Non-pigmented ciliary epithelial cell (primary cell): Measurements from ENCODE around the gene PM20D2.
A peak's percentile ranks its signal among the peaks of the same experiment; 100 is the strongest.

Experiments used
- DNase-seq: peaks from one replicate; pipeline ENCODE4 v3.0.0-alpha.2; 2010; ENCODE audit warnings: low read depth

PM20D2 gene

DNA sequence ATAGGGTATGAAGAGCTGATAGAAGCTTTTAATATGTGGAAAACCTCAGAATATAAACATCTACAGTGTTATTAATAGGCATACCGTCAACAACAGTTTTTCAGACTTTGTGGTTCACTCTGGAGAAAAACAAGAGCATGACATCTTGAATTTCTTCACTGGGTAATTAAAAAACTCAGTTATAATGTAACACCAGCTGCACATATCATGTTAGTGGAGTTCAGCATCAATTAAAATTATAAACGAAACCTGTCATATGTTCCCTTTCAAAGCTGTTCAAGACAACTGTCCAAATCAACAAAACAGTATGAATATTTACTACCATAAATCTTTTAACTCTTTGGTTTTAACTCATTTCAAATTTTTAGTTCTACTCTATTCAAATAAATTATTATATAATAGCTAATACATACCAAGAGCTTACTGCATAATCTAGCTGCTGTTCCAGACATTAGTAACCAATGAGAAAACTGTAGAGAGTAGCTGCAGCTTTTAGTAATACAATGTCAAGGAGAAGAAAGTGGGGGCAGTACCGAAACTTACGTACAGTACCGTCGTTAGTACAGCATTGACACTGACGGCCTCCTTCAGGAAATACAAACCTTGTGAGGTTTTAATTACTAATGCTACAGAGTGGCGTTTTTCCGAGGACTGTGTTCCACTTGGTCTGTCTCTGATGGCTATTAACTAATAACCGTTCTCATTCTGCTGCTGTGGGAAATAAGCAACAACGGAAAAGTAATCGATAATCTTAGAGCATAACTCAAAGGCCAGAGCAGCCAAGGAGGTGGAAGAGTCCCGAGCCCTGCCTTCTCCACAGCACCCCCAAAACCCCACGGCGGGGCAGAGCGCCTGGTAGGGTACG lies 532 bp upstream of the PM20D2 start:
- no peak for DNase-seq

DNA sequence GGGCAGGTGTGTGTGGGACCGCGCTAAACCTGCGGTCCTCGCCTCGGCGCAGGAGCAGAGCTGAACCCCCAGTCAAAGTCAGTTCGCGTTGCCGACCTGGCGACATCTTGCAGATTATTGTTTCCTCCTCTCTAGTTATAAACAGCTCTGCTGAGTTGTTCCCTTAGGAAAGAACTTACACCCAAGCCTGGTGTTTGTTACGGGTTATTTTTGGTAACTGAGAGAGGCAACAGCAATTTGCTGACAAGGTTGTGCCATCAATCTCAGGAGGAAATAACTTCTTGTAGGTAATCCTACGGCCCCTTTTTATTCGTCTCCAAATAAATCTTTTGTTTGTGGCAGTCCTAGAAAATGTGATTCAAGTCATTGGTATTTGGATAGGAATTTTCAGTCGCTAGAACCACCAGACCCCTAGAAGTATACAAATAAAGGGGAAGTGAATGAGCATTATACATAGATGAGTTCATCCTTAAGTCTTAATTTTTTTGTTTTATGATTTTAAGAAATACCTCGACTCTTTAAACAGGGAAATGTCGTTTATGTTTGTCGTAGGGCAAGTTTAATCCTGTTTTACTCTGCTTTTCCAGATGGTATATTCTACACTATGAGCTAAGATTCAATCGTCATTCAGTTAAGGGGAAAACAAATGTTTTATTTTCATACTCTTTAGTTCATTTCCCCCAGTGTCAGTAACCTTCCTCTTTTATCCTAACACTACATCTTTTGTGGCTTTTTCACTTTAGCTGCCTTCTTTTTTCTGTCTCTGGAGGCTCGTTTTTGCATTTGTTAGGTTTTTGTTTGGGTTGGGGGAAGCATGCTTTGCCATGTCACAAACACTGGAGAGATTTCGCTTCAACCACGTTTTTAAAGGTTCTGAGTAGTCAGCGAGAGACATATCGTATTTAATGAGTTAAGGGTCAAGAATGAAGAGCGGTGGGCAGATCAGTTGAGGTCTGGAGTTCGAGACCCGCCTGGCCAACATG lies 1.2 kb downstream of the PM20D2 start:
- peak; percentile 36 for DNase-seq

DNA sequence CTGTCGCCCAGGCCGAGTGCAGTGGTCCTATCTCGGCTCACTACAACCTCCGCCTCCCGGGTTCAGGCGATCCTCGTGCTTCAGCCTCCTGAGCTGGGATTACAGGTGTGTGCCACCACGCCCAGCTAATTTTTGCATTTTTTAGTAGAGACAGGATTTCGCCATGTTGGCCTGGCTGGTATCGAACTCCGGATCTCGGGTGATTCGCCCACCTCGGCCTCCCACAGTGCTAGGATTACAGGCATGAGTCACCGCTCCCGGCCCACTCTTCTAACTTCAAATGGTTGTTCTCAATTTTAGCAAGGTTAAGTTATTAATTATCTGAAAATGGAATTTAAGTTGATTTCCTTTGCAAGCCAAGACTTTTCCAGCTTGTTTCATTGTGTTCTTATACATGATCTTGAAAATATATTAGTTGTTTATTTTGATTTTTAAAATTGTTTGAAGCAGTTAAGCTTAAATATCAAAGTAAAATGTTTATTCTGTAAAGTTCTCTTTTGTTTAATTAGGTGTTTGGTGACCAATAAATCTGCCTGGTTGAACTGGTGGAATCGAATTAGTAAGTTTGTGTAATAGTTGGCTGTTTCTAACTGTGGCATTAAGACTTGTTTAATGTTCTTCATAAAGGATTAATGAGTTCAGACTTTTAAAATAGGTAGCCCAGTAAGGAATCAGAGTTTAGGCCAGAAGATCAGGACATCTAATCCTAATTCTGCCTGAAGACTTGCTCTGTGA lies 2.3 kb downstream of the PM20D2 start:
- no peak for DNase-seq

- no peak for DNase-seq
These were observed 8.3 kb downstream of the PM20D2 start for GRCh38 chr6:89154131-89154530.

DNA sequence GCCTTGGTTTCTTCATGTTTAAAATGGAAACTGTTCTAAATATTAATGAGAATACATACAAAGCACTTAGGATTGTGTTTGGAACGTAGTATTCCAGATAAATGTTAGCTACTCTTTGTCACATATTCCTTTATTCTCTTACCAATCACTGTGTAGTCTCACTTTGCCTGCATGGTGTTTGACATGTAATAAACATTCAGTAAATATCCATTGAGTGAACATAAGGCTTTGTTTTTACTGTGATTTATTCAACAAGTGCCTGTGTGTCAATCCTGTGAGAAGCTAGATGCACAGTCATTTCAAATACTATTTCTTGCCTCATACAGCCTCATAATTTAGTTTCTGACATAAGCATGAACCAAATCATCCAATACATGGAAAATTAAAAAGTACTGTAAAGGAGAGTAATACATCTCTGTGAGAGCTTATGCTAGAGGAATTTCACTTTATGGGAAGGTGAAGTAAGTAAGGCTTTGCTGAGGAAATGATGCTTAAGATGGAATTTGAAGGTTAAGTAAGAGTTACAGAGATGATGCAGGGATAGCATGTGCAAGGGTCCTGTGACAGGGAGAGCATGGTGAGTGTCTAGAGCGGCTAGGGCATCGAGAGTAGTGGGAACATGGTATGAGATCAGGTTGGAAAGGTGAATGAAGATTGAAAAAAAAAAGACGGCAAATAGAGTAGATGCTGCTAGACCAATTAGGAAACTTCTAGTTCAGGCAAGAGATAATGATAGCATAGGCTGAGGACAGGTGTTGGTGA lies 14.7 kb downstream of the PM20D2 start:
- DNase-seq: no peak

GRCh38 chr6:89161326-89162046 lies 15.6 kb downstream of the PM20D2 start:
- DNase-seq: no peak

GRCh38 chr6:89162047-89162371 lies 16.2 kb downstream of the PM20D2 start:
- no peak for DNase-seq

GRCh38 chr6:89172131-89172530 lies 26.3 kb downstream of the PM20D2 start:
- no peak for DNase-seq

DNA sequence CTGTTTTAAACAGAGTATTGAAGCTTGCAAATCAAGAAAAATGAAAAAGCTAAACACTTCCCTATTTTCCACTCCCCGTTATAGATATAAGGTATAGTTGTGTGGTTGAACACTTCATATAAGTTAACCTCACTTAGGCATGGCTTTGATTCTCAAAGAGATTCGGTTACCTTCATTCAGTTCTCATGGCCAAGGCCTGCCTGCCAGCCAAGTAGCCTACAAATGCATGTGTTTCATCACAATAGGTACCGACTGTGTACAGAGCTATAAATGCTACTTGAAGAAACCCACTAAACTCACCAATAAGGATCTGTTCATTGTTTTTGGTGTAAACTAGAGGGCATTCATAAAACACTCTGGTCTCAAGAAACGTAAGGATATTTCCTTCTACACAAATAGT lies 27.8 kb downstream of the PM20D2 start:
- no peak for DNase-seq

DNA sequence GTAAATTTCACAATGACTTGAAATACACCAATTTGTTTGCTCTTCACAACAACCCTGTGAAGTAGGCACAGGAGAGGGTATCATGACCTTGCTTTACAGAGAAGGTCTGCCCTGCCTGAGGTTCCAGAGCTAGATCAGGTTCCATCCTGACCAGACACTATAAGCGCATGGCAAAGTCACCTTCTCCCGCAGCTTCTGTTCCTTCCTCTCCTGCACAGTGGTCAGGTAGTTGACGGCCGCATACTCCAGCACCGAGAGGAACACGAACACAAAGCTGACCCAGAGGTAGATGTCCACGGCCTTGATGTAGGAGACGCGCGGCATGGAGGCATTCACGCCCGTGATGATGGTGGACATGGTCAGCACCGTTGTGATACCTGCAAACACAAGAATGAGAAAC lies 34.3 kb downstream of the PM20D2 start:
- no peak for DNase-seq

DNA sequence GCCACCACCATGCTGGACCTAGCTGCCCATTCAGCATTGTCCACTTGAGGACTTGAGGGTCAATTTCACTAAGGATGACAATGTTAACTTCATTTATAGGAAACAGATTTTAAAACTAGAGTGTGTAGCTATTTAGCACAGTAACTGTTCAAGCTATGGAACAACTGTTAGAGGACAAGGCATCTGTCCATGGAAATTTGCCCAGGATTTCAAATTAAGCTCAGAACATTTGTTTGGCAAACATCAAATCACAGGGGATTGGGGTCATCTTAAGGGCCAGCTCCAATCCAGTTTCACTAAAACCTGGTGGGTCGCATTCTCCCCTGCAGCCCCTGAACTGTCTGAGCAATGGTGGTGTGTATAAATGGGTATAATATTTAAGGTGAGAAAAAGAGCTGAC lies 35.1 kb downstream of the PM20D2 start:
- DNase-seq: no peak

- no peak for DNase-seq
These were observed 37.4 kb downstream of the PM20D2 start for GRCh38 chr6:89183294-89183693.

DNA sequence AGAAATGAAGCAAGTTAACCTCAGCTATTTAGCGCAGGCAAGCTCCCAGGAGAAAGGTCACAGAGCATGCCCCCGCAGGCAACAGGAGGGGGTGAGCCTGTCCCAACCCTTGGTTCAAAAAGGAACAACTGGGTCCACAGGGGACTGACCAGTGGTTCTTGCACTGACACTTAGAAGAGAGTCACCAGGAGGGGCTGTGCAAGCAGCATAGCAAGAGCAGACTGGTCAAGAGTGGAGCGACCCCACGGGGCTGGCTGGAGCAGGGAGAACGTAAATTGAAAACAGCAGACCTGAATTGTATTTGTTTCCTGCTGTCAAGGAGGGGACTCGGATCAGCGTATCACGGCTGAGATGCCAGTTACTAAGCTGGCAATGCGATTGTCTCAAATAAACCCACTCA lies 38.5 kb downstream of the PM20D2 start:
- DNase-seq: no peak

- no peak for DNase-seq
These were observed 40.9 kb downstream of the PM20D2 start for GRCh38 chr6:89186762-89187161.

GRCh38 chr6:89187504-89187903 lies 41.6 kb downstream of the PM20D2 start:
- DNase-seq: no peak

DNA sequence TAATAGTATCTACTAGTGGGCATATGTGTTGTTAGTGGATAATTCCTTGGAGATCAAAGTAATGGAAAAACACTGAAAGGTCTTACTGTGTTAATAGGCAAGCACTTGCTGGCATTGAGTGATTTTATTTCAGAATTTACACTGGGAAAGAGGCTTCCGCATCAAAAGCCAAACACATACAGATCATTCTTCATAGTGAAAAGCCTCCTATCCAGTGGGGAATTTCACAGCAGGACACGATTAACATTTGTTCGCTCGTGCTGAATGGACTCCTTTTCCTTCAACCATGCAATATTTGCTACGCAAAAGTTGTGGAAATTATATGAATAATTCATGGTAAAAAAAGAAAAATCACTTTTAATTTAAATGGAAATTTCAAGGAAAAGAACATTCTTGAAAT lies 44.9 kb downstream of the PM20D2 start:
- no peak for DNase-seq

- DNase-seq: no peak
These were observed 48.7 kb downstream of the PM20D2 start for GRCh38 chr6:89194559-89194958.

DNA sequence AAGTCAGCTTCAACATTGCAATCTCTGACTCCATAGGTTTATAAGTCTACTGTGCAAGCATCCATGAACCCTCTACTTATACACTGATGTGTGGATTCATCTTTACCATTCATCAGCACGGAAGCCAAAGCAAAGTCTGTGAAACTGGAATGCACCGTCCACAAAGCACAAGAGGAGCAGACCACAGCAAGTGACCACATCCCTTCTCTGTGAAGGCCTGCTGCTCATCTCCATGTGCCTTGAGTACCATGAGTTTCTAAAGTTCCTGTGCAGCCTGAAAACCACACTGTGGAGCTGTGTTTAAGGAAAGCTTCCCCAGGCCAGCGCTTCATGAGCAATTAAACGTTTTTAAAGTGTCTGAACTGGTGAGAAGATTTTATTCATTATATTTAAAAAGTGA lies 51.3 kb downstream of the PM20D2 start:
- no peak for DNase-seq

DNA sequence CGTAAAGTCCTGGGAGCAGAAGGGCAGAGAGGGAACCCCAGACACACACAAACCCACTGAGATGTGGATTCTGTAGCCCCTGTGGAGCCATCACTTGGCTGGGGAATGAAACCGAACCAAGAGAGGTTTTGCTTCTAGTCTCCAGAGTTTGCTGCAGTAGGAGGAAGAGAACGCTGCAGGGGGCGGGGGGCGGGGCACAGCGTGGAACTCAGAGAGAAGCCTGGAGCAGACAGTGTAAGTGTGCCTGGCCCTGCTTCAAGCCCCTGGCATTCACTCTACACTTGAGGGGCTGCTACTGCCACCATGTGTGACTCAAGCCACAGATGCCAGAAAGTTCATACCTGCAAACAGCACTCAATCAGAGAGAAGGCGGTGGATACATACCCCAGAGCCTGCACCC lies 52.4 kb downstream of the PM20D2 start:
- no peak for DNase-seq

GRCh38 chr6:89199579-89199978 lies 53.7 kb downstream of the PM20D2 start:
- no peak for DNase-seq

DNA sequence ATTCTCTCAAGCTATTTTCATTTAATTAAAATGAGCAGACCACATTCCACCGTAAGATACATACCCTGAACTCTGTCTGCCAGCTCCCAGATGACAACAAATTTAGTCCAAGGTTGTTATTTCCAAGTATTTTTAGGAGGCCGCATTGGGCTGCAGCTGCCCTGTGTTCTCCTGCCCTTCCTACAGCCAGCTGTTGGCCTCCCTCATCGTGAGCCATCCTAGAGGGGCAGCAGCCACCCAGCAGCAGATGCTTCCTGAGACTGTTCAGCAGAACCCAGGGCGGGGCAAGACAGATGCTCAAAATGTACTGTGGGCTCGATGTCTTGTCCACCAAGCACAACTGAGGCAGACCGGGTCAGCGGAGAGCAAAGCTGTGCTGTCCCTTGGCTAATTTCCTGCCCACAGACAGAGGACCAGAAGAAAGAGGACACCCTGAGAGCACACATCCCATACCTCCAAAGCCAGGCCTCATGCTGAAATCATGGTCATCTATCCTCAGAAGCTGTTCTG lies 54.9 kb downstream of the PM20D2 start:
- no peak for DNase-seq
